HS-5 (cell line): ENCODE measurements around the gene HSD17B10.
"Not testable (repeated sequence)": the region's sequence is repeated elsewhere in the genome, so short reads cannot be mapped to it uniquely, and the experiment has no call there.

Experiments used
- DNase-seq: peaks from one replicate; pipeline ENCODE4 v3.0.0-alpha.2; 2012; ENCODE audit warnings: low read depth

The HSD17B10 gene

GRCh38 chrX:53433651-53434639, at the start of gene HSD17B10:
Gene HSD17B10 (minus strand): TSS chrX:53434370. CDS start chrX:53434345, 25 bp downstream.
- DNase-seq = peak; percentile 23

- DNase-seq = no peak
Measured at GRCh38 chrX:53483416-53483815, 49.2 kb upstream of the HSD17B10 start.

GRCh38 chrX:53481816-53482465, 47.8 kb upstream of the HSD17B10 start:
- peak; percentile 13 for DNase-seq

DNA sequence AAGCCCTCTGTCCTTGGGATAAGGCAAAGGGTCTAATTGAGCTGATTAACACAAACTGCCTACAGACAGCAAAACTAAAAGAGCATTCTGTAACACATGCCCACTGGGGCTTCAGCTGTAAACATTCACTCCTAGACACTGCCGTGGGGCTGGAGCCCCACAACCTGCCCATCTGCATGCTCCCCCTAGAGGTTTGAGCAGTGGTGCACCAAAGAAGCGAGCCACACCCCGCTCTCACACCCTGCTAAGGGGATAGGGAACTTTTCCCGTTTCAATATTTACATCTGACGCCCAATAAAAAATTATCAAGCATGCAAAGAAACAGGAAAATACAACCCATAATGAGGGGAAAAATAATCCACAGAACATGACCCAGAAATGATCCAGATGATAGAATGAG, 46.9 kb upstream of the HSD17B10 start:
- no peak for DNase-seq

DNA sequence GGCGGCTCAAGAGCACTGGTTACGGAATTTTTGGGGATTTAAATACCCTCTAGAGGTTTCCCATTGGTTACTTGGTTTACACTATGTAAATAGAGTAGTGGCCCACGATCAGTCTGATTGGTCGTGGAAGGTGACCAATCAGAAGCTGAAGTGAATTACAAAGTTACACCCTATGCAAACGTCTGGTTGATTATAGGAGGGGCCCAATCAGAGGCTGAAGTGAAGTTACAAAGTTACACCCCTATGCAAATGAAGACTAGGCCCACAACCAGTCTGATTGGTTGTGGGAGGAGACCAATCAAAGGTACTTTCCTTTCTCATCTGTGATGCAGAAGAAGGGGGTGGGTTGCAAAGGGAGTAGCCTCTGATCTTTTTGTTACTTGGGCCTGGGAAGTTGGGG, 45.1 kb upstream of the HSD17B10 start:
- DNase-seq = no peak

GRCh38 chrX:53476371-53476770, 42.2 kb upstream of the HSD17B10 start:
- no peak for DNase-seq

DNA sequence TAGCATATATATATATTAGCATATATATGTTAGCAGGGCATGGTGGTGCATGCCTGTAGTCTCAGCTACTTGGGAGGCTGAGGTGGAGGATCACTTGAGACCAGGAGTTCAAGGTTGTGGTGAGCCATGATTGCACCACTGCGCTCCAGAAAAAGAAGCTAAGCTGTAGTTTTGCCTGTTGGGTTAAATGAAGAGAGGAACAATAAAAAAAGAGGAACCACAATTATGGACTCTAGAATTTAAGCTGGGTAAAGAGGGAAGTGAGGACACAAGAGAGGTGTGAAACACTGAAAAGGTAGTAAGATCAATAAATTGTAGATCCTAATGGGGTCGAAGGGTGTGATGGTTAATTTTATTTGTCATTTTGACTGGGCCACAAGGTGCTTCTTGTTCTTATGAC, 40.5 kb upstream of the HSD17B10 start:
- no peak for DNase-seq

GRCh38 chrX:53471346-53471745, 37.2 kb upstream of the HSD17B10 start:
- no peak for DNase-seq

DNA sequence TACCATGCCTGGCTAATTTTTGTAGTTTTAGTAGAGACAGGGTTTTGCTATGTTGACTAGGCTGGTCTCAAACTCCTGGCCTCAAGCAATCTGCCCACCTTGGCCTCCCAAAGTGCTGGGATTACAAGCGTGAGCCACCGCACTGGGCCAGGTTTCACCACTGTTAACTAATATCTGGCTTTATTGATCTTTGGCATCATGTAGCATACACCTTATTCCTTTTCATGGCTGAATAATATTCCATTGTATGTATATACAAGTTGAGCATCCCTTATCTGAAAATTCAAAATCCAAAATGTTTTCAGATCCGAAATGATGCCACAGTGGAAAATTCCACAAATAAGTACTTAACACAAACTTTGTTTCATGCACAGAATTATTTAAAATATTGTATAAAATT, 34.5 kb upstream of the HSD17B10 start:
- DNase-seq = not testable (repeated sequence)

- DNase-seq = no peak
Measured at GRCh38 chrX:53458082-53458481, 23.9 kb upstream of the HSD17B10 start.

DNA sequence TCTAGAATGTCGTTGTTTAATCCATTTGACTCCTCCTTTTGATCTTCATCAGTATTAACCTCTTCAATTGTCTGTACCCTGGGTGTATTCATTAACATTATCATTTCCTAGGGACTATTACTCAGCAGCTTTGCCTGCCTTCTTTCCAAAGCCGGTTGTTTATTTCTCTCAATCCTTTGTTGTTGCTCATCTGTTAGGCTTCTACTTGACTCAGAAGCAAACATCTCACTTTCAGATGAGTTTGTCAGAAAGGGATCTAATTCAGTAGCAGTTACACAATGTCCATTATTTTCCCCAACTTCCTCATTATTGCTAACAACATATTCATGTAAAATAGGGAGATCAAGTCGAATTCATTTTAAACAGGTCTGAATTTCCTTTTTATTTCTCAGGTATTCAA, 22.1 kb upstream of the HSD17B10 start:
- peak; percentile 31 for DNase-seq

GRCh38 chrX:53452812-53453211, 18.6 kb upstream of the HSD17B10 start:
- DNase-seq = no peak

DNA sequence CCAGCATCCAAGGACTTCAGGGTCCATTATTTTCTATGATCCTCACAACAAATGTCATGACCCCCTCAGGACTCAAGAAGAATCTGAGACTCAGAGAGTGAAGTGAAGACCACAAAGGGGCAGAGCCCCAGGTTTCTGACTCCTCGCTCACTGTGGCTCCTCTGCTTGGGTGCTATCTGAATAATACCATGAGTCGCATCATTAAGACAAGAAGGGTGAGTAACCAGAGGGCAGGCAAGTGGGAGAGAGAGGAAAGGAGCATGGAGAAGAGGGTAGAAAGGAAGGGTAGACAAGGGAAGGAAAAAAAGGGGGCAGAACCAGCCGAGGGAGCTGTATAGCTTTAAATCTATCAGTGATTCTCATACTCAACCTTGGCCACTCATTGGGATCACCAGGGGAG, 15.5 kb upstream of the HSD17B10 start:
- no peak for DNase-seq

DNA sequence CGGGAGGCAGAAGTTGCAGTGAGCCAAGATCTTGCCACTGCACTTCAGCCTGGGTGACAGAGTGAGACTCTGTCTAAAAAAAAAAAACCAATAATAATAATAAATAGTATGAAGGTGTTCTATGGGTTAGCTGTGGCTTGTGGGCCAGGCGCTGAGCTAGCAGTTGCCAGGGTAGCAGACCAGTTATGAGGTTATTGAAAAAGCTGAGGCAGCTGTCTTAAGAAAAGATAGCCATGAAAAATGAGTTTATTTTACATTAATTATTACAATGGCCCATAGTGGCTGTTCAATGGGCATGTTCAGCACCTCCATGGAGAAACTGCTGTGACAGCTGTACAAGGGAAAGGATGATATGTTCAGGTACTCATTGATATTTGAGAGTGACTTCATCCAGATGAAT, 13.3 kb upstream of the HSD17B10 start:
- DNase-seq = no peak

- DNase-seq = no peak
Measured at GRCh38 chrX:53445977-53446376, 11.8 kb upstream of the HSD17B10 start.

DNA sequence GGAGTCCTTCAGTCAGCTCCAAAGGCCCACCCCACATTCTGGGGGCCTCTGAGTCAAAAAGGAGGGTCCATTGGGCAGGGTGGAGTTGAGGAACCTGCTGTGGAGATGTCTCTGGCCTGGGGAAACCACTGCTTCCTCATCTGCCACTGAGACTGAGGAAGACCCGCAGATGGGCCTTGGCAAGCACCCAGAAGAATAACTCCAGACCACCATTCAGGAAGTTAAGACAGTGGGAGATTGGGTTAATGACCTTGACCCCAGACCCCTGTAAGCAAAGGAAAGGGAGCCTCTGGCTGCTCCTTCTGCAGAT, 8.1 kb upstream of the HSD17B10 start:
- DNase-seq = no peak

GRCh38 chrX:53441531-53442321, 7.6 kb upstream of the HSD17B10 start:
- DNase-seq = no peak

DNA sequence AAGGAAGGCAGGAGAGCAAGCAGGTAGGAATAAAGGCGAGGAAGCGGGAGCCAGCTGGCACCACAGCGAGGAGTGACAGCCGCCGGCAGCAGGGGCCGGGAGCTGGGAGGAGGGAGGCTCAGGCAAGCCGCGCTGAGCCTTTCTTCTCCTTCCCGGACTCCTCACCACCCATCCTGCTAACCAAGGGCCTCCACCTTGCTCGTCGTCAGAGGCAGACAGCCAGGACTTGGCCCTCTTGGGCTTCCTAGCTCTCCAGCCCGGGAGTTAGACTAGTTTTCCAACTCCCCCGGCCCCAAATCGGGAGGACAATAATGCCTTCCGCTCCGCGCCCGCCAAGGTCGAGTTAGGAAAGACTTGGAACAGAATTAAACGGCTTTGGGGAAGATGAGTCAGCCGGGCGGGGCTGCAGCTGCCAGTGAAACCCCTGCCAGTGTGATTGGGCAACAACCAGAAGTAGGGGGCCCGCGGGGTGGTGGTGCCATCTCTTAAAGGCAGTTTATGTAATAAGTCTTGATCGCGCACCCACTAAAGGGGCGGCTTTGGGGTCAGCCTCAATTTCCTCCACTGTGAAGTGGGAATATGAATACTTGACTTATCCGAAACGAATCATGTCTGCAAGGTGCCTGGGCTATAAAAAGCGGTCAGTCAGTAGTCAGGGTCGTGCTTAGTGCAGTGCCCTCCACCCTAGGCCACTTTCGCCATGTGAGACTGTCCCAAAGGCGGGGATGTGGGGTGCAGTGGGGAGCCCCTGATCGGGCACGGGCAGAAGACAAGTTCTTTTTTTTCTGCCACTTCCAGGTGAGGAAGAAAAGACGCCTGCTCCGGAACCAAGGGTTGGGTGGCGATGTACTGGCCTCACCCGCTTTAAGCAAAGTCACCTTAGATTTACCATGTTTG, 6.7 kb upstream of the HSD17B10 start:
- peak; percentile 10 for DNase-seq

DNA sequence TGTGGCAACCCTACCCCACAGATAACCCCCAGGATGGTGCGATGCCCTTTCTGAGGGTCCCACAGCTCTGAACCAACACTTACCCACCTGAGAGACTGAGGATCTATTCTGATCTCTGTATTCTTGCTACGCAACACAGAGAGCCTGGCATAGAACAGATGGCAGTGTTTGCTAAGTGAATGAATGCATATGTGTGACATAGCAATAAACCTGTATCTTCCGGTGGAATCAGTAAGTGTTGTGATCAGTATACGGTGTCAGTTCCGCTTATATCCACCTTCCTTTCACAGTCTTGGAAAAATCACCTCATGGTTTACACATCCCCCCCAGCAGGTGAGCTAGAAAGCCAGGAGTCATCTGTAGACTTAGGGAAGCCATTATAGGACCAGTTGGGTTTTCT, 5.9 kb upstream of the HSD17B10 start:
- DNase-seq = no peak

GRCh38 chrX:53438832-53439230, 4.7 kb upstream of the HSD17B10 start:
- DNase-seq = no peak

- no peak for DNase-seq
Measured at GRCh38 chrX:53438174-53438831, 4.1 kb upstream of the HSD17B10 start.
